ENCODE results near the gene ZNF287.

The ZNF287 gene

GRCh38 chr17:16516594-16517051 is 52.4 kb downstream of the ZNF287 start:
- DNase-seq (ENCODE audit: low read depth in 1 of 2, low spot score in 1 of 2): no peak

GRCh38 chr17:16515933-16516332 is 53.1 kb downstream of the ZNF287 start:
- DNase-seq (ENCODE audit: low read depth in 1 of 2, low spot score in 1 of 2): no peak

- DNase-seq (ENCODE audit: low read depth in 1 of 2, low spot score in 1 of 2): no peak
Observed at GRCh38 chr17:16513873-16514272, 55.1 kb downstream of the ZNF287 start.

- DNase-seq (ENCODE audit: low read depth in 1 of 2, low spot score in 1 of 2): no peak
Observed at GRCh38 chr17:16512011-16512410, 57.0 kb downstream of the ZNF287 start.

GRCh38 chr17:16511593-16511992 is 57.4 kb downstream of the ZNF287 start:
- no peak for DNase-seq (ENCODE audit: low read depth in 1 of 2, low spot score in 1 of 2)

GRCh38 chr17:16507918-16508533 is 61.0 kb downstream of the ZNF287 start:
- no peak for DNase-seq (ENCODE audit: low read depth in 1 of 2, low spot score in 1 of 2)

GRCh38 chr17:16506188-16506587 is 62.8 kb downstream of the ZNF287 start:
- DNase-seq (ENCODE audit: low read depth in 1 of 2, low spot score in 1 of 2): no peak

- no peak for DNase-seq (ENCODE audit: low read depth in 1 of 2, low spot score in 1 of 2)
Observed at GRCh38 chr17:16504984-16505383, 64.0 kb downstream of the ZNF287 start.

Measured in stimulated activated CD4-positive, alpha-beta T cell treated with anti-CD3 and anti-CD28 coated beads, Interleukin-15, amount 100 ng/mL, for 1 hour (primary cell).